GM21367 (cell line): ENCODE data around the gene TRIP4.
"Not testable (repeated sequence)": the region's sequence is repeated elsewhere in the genome, so short reads cannot be mapped to it uniquely, and the experiment has no call there.

Source experiments
- ATAC-seq: cut with Tn5 transposase; IDR thresholded peaks from one replicate; pipeline ENCODE4 v1.9.1; 2021; ENCODE audit not compliant: unreplicated experiment

Gene TRIP4

DNA sequence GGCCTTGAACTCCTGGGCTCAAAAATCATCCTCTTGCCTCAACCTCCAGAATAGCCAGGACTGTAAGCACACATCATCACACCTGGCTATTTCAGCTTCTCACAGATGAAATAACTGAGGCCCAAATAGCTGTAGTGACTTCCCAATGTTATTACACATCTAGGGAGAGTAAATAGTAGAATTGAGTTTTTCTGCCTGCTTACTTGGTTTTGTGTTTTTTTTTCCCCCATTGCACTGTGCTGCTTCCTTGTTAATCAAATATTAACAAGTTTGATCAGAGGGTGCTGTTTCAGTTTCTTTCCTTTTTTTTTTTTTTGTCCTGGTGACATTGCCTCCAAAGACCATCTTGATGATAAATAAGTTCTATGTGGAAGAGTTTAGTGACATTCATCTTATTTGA is 96.1 kb downstream of the TRIP4 start:
- ATAC-seq, result no peak

DNA sequence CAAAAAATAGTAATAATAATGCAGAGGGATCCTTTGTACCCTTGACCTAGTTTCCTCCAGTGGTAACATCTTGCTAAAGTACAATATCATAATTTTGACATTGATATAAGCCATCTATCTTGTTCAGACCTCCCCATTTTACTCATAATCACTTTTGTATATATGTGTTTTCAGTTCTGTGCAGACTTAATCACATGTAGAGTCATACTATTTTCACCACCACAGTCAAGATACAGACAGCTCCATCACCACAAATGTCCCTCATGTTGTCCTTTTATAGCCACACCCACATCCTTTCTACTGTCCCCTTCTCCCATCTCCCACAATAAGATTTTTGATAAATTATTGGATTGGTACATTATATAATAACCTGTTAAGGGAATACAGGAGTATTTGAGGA is 98.2 kb downstream of the TRIP4 start:
- no peak for ATAC-seq

DNA sequence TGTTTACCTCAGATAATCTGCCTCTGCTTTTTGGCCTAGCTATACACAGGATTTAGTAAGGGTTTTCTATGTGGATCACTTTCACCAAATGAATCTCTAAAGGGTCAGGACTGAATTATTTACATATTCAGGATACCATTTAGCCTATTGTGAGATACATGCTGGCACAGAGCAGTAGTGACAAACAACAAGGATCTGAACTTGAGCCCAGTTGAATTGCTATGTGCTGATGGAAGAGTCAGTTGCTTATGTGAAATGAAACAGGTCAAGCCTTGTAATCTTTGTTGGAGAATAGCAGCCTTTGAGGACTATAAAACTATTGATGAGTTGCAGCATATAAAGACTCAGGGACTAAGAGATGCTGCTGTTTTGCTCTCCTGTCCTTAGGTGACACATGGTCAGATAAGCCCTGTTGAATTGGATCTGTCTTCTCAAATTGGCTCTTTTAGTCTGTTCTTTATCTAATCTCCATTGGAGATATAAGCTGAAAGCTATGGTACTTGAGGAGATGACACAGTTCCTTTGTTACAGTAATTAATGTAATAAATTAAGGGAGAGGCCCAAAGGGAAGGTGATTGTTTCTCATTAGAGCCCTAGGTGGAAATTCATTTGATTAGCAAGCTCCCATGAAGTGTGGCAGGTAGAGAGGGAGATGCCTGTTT is 103.1 kb downstream of the TRIP4 start:
- no peak for ATAC-seq

DNA sequence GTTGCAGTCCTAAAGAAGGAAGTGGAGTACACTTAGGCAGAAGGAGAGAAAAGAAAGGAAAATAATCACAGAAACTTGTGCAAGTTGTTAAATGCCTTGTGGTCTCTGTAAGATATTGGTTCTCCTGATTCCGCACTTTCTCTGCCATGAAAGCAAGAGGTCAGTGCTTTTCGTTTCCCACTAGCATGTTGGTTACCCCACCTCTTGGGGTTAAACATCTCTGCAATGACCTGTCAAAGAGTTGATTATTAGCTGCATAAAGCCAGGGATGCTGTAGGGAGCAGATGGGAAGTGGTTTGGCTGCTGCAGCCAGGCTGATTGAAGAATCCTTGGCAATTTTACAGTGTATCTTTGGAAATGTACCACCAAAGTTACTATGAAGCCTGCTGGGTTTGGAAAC is 106.0 kb downstream of the TRIP4 start:
- ATAC-seq, result no peak

DNA sequence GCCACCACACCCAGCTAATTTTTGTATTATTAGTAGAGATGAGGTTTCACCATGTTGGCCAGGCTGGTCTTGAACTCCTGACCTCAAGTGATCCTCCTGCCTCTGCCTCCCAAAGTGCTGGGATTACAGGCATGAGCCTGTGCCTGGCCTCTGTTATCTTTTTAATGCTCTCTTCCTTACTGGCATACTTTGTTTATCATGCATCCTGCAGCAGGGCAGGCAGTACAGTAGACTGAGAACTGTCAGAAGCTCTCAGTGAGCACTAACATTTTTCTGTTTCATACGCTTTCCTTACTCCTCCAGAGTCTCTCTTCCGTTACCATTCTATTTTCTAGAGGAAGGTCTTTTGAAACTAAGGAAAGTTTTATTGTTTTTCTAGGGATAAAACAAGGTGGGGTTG is 108.3 kb downstream of the TRIP4 start:
- ATAC-seq, result not testable (repeated sequence)

DNA sequence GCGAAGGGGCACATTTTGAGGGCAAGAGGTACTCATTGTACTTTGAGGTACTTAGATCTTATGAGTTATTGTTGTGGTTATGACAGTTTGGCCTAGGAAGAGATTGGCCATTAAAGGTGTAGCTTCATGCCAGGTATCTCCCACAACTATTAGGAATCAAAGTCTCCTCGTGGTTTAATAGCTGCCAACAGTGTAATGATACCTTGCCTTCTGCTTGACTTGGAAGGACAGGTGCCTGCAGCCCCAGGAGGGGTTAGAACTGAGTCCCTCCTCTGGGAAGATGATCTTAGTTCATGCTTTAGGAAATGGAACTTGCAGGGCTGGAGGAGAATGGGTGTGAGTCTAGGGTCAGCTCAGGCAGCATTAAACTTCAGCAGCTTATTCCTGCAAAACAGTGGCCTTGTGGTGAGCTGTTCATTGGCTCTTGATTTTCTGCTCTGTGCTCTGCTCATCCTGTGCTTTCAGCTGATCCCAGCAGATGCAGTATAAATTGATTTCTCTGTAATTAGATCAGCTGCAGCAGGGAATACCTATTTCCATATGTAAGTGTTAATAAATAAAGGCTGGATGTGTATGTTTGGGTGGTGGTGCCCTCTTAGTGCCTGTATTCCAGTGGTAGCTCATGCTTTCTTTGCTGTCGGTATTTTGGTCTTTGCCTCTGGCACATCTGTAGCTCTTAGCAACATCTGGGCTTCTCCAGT is 113.2 kb downstream of the TRIP4 start:
- ATAC-seq, result no peak

DNA sequence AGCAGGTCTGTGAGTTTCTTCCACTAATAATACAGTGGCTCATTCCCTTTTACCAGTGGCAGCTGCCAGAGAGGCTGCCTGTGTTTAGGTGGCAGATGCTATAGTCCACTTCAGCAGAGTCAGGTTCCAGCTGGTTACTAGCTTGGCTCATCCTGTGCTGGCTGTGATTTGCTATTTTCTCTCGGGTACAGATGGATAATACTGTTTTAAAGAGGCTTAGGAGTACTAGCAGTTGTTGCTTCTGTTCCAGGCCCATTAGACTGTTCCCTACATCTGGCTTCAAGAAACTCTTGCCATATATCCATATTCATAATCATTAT is 113.7 kb downstream of the TRIP4 start:
- ATAC-seq, result no peak

DNA sequence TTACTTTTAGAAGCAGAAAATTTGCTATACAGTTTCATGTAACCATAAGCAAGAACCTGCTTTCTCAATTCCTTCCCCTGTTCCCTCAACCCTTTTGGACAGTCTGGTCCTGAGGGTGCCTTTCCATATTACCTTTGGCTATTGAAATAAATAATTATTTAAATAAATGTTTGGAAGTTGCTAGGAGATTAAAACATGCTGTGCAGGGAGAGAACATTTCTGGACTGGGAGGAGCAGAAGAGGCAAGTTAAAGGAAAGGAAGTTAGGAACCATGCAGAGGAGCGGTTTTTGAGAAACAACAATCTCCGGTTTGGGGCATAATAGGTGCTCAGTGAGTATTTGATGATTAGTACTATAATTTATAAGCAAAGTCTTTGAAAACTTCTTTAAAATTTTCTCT is 114.5 kb downstream of the TRIP4 start:
- ATAC-seq, result no peak

DNA sequence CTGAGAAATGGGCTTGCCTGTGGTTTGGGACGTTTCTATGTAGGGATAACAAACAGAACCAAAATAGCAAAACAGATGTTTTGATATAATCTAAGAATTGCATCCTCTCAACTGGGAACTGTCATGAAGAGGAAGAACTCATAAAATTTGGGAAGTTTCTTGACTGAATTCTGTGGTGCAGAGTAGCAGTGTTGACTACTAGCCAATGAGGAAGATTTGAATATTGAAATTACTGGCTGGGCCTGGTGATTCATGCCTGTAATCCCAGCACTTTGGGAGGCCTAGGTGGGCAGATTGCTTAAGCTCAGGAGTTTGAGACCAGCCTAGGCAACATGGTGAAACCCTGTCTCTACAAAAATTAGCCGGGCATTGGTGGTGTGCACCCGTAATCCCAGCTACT is 114.9 kb downstream of the TRIP4 start:
- no peak for ATAC-seq

DNA sequence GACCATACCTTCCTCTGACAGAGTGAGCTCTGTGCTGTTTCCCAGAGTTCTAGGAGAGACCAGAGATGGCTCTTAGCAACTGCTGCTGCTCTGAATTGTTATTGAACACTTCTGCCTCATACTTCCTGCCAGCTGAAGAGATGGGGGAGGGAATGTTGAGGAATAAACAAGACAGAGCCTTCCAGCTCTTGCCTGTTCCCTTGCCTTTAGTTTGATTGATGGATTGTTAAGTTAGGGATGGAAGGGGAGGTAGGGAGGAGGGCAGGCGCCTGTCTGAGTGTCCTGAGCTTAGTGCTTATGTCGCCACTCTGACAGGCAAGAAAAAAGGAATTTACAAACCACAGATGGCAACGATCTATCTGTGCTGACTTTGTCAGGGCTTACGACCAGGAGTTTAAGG is 115.6 kb downstream of the TRIP4 start:
- ATAC-seq, result no peak

DNA sequence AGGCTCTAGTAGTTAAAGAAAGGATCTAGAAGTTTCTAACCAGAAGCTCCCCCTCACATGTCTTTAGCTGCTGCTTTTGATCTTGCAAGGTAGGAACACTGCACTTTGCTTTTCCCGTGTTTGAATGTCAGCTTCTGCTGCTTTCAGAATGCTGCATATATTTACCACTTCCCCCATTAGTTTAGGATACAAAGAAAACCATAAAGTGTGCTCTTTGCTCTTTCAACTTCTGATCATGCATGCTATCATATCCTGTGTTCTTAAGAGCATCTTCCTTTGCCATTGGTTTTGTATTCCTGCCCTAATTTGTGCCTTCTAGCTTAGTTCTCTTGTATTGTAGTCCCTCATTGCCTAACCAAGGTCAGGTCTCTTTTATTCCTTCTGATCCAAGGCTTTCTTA is 116.0 kb downstream of the TRIP4 start:
- ATAC-seq, result no peak
